MM.1S (cell line): ENCODE data around the gene GRK4.

ENCODE experiments used
- EZH2 ChIP-seq: fragments of 300-600 bp; sonication (generic); optimal IDR thresholded peaks from 2 replicates; pipeline ENCODE3; 2017; ENCODE audit warnings: low read depth, mild to moderate bottlenecking, antibody characterized with exemption, low read length, mixed read lengths
- TF ChIP-seq, protein P1 (sequence below): fragments of 300-600 bp; sonication (generic); IDR thresholded peaks from 2 replicates; pipeline ENCODE4 v1.5.1; 2016; ENCODE audit warnings: antibody characterized with exemption, low read length, mixed read lengths

DNA sequence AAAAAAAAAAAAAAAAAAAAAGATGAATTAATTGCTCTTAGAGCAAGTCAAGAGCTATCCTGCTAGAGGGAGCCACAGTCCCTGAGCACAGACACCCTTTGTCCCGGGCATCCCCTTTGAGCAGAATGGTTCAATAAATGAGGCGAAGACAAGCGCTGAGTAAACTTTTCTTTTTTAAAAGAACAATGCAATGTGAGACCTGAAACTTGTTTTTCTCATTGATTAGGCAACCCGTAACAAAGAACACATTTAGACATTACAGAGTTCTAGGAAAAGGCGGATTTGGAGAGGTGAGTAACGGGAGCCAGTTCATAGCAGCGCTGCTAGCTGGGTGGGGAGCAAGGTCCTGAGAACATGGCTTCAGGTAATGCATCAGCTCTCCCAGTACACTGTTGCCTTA lies 46.1 kb downstream of the GRK4 start:
- TF ChIP-seq, protein P1, sequence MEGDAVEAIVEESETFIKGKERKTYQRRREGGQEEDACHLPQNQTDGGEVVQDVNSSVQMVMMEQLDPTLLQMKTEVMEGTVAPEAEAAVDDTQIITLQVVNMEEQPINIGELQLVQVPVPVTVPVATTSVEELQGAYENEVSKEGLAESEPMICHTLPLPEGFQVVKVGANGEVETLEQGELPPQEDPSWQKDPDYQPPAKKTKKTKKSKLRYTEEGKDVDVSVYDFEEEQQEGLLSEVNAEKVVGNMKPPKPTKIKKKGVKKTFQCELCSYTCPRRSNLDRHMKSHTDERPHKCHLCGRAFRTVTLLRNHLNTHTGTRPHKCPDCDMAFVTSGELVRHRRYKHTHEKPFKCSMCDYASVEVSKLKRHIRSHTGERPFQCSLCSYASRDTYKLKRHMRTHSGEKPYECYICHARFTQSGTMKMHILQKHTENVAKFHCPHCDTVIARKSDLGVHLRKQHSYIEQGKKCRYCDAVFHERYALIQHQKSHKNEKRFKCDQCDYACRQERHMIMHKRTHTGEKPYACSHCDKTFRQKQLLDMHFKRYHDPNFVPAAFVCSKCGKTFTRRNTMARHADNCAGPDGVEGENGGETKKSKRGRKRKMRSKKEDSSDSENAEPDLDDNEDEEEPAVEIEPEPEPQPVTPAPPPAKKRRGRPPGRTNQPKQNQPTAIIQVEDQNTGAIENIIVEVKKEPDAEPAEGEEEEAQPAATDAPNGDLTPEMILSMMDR = no peak
- TF ChIP-seq EZH2 = no peak
